Measurements from ENCODE around the gene NAA15.
"Not testable (repeated sequence)": the region's sequence is repeated elsewhere in the genome, so short reads cannot be mapped to it uniquely, and the experiment has no call there.

The NAA15 gene

DNA sequence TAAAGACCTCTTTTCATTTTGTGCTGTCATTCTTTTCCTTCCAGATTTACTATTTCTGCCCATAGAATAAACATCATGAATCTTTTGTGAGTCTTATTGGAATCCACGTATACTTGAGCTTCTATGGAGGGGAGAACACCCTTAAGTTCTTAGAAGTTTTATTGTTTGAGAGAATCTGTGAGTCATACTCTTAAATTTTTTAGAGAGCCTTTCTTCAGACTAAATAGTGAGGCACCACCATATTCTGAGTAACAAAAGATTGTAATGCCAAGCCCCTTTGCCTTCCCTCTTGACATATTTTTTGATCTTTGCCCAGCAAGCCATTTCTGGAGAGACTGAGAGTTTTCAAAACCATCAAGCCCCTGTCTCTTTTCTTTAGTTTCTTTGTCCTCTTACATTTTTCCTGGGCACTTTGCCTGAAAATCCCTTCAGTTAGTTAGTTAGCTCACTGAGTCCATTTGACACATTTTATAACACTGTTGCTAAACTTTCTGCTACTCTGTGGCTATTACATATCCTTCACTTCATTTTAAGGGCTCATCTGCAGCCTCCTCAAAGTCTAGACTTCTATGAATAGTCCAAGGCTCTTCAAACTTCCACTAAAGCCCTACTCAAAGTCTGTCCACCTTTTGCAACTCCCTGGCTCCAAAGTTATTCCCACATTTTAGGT lies 66.3 kb downstream of the NAA15 start:
- DNase-seq (ENCODE audit: low read depth in 2 of 2): no peak

DNA sequence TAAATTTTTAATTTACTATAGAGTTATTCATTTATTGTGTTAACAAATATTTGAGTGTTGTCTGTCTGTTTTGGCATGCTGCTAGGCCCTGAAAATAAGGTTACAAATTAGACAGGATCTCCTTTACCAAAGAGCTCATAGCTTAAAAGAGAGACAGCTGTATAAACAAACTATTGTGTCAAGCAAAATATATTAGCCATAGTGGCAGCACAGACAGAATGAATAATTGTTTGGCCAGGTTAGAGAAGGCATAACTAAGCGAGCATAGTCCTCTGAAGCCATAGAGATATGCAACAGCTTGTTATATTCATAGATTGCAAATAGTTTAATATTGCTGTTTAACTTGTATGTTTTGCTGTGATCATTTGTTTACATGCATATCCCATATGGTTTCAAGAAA lies 67.7 kb downstream of the NAA15 start:
- no peak for DNase-seq (ENCODE audit: low read depth in 2 of 2)

DNA sequence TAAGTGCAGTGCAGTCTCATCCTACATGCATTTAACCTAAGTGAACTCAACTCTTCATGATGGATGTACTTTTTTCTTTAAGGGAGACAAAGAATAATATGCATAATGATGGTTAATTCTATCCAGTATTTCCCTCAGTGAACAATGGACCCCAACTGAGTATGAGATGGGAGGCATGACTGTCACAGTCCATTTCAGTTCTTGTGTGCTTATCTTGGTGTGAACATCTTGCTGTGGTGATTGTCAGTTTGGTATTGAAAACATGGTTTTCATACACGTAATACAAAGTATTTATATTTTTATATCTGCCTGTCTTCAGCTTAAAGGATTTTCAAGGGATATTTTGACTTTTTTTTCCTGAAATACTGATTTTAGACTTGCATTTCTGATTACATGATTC lies 72.9 kb downstream of the NAA15 start:
- DNase-seq (ENCODE audit: low read depth in 2 of 2): no peak

DNA sequence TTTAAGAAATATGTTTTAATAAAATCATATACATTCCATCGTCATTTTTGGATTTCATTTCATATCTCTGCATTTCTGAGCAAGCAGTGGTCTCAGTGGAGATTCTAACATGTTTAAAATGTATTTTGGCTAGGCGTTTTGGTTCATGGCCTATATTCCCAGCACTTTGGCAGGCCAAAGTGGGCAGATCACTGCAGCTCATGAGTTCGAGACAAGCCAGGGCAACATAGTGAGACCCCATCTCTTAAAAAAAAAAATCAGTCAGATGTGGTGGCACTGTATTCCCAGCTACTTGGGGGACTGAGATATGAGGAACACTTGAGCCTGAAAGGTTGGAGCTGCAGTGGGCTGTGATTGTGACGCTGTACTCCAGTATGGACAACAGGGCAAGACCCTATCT lies 85.1 kb downstream of the NAA15 start:
- DNase-seq (ENCODE audit: low read depth in 2 of 2): no peak

DNA sequence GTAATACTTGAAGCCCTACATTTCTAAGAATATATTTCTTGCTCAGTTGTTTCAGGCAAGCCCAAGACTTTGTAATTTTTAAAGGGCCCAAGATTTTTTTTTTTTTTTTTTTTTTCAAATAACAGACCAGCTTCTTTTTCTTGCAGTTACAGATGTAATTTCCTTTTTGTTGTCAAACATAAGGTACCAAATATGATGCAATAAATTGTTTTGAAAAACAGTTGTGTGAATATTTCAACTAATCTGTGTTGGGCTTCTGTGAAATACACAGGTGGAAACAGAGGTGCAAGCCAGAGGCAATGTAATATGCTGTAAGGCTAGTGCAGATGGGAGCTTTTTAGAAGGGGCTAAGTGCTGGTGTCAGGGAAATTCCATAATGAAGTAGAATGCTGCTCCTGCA lies 87.8 kb downstream of the NAA15 start:
- no peak for DNase-seq (ENCODE audit: low read depth in 2 of 2)

DNA sequence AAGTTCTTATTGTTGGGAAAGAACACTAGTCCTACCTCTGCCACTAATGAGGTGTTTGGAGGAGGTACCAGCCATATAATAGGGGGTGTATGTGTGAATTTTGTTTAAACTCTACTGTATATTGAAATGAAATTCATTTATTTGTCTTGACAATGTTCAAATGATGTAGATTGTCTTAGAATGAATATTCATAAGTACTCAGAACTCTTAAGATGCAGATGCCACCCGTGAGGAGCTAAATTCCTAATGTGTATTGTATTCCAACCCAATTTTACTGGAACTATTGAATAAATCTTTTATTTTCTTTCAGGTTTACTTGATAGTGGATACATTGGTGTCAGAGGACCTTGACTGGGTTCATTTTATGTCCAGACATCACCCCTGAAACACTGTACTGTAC lies 88.7 kb downstream of the NAA15 start:
- no peak for DNase-seq (ENCODE audit: low read depth in 2 of 2)

DNA sequence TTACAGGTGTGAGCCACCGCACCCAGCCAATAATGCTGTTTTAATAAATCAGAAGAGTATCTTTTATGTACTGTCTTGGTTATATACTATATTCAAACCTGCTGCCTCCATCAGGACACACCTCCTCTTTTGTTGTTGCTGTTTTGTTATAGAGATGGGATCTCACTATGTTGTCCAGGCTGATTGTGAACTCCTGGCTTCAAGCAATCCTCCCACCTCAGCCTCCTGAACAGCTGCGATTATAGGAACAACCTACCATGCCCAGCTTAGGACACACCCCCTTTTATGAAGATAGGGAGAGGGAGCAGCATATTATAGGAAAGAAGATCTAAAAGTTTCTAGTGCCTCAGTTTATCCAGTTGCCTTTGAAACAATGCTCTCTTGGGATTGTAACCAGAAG lies 90.4 kb downstream of the NAA15 start:
- no peak for DNase-seq (ENCODE audit: low read depth in 2 of 2)

DNA sequence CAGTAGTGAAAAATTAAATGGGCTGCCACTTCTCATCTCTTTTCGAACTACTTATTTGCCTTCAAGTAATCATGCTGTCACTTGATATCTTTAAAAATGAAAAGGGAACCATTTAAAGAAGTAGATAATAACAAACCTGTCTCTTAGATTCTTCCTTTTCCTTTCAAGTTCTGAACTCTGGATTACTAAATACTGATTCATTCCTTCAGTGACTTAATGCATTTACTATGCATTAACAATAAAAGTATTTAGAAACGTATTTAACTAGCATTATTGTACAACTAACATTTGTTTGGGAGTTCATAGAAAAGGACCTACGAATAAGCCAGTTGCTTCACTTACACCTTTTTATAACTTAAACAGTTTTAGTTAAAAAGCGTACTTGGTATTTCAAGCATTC lies 91.5 kb downstream of the NAA15 start:
- DNase-seq (ENCODE audit: low read depth in 2 of 2): no peak

DNA sequence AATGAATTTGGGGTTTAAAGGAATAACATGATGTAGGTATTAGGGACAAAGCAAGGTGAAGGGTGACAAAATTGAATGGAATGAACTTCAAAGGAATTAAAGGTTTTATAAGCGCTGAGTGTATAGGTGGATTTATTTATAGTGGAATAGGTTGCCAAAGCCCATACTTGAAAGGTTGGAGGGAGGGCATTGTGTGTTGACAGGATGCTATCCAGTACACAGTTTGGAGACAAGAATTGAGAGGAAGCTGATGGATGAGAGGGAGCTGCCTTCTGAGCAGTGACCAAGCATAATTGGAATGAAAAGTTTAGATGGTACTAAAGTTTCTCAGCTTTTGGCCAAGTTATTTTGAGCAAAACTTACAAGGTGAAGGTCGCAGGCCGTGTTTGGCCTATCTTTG lies 100.1 kb downstream of the NAA15 start:
- DNase-seq (ENCODE audit: low read depth in 2 of 2): no peak

DNA sequence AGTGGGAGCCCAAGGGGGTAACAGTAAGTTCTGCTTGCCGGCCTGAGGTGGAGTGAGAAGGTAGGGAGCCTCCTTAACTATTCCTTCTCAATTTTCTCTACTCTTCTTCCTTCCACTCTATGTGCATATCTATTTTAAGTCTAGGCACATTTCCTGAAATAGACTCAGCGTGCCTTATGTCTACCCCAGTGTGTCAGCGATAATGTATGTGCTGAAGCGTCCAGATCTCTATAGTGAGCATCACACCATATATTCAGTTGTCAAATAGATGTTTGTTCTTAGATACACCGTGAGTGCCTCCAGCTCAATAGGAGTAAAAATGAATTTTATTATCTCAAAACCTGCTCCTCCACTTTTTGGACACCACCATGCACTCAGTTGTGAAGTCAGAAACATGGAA lies 101.1 kb downstream of the NAA15 start:
- no peak for DNase-seq (ENCODE audit: low read depth in 2 of 2)

DNA sequence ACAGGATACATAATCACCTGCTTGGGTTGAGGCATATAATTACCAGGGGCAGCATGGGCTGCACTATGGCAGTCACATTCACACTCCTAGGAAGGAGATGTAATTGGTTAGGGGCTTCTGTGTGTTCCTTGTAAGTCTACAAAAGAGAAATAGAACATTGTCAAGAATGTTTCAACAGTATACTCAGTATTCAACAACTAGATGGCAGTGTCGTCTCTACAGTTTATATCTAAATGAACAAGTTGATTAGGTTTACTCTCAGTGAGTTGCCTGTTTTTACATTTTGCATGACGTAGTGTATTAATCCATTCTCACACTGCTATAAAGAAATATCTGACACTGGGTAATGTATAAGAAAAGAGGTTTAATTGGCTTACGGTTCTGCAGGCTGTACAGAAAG lies 102.2 kb downstream of the NAA15 start:
- no peak for DNase-seq (ENCODE audit: low read depth in 2 of 2)

DNA sequence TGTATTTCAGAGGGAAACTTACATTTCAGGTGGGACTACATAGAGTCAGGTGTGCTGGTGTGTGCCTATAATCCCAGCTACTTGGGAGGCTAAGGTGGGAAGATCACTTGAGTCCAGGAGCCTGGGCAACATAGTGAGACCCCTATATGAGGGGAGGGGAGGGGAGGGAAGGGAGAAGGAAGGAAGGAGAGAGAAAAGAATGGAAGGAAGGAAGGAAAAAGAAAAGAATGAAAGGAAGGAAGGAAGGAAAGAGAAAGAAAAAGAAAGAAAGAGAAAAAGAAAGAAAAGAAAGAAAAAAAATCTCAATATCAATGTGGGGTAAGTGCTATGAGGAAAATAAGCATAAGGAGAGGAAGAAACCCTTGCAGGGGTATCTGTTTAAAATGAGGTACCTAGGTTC lies 109.0 kb downstream of the NAA15 start:
- DNase-seq (ENCODE audit: low read depth in 2 of 2): no peak

DNA sequence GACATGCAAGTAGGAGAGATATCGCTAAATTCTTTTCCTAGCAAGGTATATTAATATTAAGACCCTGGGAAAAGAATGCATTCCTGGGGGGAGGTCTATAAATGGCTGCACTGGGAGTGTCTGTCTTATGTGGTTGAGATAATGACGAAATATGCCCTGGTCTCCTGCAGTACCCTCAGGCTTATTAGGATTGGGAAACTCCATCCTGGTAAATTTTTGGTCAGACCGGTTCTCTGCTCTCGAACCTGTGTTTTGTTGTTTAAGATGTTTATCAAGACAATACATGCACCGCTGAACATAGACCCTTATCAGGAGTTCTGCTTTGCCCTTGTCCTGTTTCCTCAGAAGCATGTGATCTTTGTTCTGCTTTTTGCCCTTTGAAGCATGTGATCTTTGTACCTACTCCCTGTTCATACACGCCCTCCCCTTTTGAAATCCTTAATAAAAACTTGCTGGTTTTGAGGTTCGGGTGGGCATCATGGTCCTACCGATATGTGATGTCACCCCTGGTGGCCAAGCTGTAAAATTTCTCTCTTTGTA lies 113.4 kb downstream of the NAA15 start:
- DNase-seq (ENCODE audit: low read depth in 2 of 2): not testable (repeated sequence)

DNA sequence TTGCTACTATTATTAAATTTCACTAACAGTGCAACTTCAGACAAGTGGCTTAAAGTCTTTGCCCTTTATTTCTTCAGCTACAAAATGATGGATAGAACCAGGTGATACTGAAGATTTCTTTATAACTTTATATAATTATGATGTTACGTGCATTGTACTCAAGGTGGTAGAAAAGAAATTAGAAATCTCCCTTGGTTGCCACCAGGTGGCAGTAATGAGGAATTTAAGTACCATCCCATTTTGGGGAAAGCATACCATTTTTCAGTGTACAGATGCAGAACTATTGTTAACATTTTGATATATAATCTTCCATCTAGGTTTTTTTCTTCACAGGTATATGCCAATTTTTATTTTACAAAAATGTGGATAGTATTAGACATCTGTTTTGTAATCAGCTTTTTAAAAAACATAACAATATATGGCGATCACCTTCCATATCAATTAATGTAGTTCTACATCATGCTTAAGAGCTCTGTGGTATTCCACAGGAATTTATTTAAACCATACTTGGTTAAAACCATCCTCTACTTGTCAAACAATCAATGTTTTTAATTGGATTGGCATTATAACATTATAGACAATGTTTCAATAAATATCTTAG lies 114.9 kb downstream of the NAA15 start:
- no peak for DNase-seq (ENCODE audit: low read depth in 2 of 2)

DNA sequence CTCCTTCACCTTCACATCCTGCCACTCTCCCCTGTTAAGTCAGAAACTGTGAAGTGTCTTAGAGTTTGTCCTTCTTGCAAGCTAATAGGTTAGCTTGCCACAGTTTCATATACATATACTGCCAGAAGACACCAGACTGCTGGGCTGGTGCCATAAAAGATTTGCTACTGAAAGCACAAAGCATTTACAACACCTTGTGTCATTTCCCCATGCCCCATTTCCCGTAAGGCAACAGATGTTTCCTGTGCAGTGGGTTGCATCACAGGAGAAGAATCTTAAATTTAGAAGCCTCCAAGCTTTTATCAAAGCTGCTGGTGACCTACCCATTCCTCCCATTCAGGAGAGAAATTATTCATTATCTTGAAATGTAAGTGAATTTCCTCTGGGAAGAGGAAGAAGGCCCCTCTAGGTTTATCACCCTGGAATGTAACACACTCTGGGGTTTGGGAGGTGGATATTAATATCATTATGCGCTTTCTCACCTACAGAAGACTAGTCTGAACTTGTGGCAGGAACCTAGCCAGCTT lies 118.1 kb downstream of the NAA15 start:
- no peak for DNase-seq (ENCODE audit: low read depth in 2 of 2)

DNA sequence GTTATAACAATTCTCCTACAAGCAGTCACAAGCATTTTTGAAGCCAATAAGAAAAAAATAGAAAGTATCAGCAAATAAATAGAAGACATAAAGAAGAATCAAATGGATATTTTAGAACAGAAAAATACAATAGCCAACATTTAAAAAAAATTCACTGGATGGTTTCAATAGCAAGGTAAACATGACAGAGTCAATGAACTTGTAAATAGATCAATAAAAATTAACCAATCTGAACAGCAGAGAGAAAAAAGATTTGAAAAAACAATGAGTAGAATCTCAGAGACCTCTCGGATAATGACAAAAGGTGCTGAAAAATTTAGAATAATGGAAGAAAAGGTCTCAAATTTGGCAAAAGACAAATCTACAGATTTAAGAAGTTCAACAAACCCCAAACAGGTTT lies 119.3 kb downstream of the NAA15 start:
- no peak for DNase-seq (ENCODE audit: low read depth in 2 of 2)

DNA sequence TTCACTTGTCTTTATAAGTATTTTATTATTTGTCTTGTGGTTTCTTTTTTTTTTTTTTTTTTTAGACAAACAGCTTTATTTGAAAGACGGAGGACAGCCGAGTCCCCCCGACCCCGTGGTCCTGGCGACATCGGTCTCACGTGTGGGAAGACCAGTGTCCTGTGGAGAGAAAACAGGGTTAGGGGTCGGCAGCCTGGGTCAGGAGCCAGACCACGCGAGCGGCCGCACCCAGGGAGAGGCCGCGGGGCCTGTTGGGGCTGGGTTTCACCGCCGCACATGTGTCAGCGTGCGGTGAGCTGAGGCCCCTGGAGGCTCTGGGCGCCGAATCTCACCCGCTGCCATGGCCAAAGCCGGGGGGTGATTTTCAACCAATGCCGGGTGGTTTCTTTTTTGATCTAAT lies 134.8 kb downstream of the NAA15 start:
- DNase-seq (ENCODE audit: low read depth in 2 of 2): no peak

DNA sequence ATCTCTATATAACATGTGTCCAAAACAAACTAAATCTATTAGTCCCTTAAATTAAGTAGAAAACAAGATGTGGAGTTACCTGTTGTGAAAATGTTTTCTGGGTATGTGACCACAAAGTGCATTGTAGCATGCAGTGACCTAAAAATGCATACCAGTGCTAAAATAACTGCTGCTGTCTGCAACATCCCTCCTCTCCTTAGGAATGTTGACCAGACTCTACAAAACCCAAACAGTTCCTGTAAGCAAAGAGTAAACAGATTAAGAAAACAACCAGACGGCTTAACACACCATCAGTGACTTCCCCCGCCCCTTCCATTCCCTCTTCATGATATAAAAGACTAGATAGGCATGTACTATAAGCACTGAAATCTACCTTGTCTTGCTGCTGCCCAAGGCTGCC lies 136.8 kb downstream of the NAA15 start:
- no peak for DNase-seq (ENCODE audit: low read depth in 2 of 2)

DNA sequence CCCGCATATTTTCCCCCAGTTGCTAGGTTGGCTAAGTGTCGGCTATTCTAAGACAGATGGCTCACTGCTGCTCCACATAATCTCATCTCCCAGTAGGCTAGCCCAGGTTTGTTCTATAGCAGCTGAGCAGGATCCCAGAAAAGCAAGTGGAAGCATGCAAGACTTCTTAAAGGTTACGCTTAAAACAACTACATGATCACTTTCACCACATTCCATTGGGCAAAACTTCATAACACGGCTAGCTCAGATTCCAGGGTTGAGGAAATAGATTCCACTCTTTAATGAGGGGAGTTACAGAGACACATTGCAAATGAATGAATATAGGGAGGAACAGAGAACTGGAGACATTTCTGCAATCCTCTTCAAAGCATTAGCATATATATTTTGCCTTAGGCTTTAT lies 139.7 kb downstream of the NAA15 start:
- no peak for DNase-seq (ENCODE audit: low read depth in 2 of 2)

DNA sequence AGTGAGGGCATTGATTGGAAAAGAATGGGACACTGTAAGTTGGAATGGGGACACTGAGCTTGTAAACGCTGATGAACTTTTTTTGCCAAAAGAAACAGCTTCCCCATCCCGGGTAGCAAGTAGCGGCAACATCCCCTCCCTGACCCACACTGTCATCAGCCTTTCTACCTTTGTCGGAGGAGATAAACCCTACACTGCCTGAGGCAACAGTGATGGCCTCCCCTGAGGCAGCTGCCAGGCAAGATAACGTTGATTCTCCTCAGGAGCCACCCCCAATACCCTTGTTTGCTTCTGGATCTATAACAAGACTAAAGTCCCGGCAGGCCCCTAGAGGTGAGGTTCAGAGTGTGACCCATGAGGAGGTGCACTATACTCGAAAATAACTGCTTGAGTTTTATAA lies 142.4 kb downstream of the NAA15 start:
- no peak for DNase-seq (ENCODE audit: low read depth in 2 of 2)

DNA sequence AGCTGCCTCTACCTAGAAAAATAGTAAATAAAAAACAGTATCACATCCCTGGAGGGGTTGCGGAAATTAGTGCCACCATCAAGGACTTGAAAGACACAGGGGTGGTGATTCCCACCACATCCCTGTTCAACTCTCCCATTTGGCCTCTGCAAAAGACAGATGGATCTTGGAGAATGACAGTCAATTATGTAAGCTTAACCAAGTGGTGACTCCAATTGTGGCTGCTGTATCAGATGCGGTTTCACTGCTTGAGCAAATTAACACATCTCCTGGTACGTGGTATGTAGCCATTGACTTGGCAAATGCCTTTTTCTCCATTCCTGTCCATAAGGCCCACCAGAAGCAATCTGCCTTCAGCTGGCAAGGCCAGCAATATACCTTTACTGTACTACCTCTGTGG lies 143.6 kb downstream of the NAA15 start:
- not testable (repeated sequence) for DNase-seq (ENCODE audit: low read depth in 2 of 2)

DNA sequence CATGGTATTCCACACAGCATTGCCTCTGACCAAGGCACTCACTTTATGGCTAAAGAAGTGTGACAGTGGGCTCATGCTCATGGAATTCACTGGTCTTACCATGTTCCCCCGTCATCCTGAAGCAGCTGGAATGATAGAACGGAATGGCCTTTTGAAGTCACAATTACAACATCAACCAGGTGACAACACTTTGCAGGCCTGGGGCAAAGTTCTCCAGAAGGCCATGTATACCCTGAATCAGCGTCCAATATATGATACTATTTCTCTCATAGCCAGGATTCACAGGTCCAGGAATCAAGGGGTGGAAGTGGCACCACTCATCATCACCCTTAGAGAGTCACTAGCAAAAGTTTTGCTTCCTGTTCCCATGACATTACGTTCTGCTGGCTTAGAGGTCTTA lies 145.8 kb downstream of the NAA15 start:
- not testable (repeated sequence) for DNase-seq (ENCODE audit: low read depth in 2 of 2)

DNA sequence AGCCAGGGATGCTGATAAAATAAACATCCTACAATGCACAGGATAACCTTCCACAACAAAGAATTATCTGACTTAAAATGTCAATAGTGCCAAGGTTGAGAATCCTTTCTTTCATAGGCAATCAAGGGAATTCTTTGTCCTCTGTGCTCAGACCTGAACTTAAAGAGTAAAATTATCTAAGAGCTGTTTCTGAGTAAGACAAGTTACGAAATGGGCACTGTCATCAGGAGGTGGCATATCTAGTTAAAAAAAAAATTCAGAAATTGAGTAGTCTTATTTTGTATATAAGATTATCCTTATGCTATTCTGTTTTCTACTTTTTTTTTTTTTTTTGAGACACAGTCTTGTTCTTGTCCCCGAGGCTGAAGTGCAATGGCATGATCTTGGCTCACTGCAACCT lies 149.3 kb downstream of the NAA15 start:
- no peak for DNase-seq (ENCODE audit: low read depth in 2 of 2)

DNA sequence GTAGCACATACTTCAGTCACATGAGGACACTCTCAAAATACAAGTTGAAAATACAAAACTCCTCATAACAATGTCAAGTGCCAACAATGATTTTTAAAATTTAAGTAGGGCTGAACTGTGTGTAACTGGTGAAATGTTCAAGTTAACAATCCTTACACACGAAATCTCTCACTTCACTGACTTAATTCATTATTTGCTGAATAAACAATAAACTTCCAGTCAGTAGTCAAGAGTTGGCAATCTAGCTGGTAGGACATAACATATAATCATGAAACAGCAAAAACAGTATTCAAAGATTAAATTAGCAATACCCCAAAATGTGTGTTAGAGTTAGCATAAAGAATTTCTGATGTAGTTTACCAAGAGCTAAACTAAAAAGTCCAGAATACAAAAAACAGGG lies 150.7 kb downstream of the NAA15 start:
- DNase-seq (ENCODE audit: low read depth in 2 of 2): no peak

All from stimulated activated CD4-positive, alpha-beta T cell treated with anti-CD3 and anti-CD28 coated beads, Interleukin-4, amount 100 ng/mL, for 48 hours (primary cell).